Heart left ventricle (tissue), 13 donors: ENCODE measurements around the gene TRHDE.

ENCODE experiments used
- CTCF ChIP-seq, 12 donors: fragments of 200-600 bp; sonication (generic) in 4 of 12; IDR thresholded peaks; one replicate each; pipeline versions ENCODE4 v1.5.0 to v1.8.0; 2018 to 2022; ENCODE audit warnings: antibody characterized with exemption in 12 of 12, mild to moderate bottlenecking in 5 of 12
- POLR2A ChIP-seq, 2 donors: fragments of 450-650 bp; IDR thresholded peaks; one replicate each; pipeline ENCODE4 v1.6.1; 2017; ENCODE audit warnings: antibody characterized with exemption in 2 of 2, mild to moderate bottlenecking in 2 of 2, moderate library complexity in 2 of 2
- donor health status: ischemic (EF 13 %, LVEDD 7.1; RV severe dilation, severe dysfunction).
- donor health status: DM: no; HTN: yes; CAD: no.
- donor health status: DM: no; HTN: no; CAD: no.
- donor health status: ischemic (EF 25% LVEDD 6.9; RV normal size, moderate dysfunction).
- donor health status: ischemic (EF 25% LVEDD 5.7; RV mildly dilated, moderate dysfunction).
- donor health status: ischemic (EF 35%, LVEDD 5.7; RV mildly dilated, moderate dysfunction).
- donor health status: nonischemic (EF 11% LVEDD 7.7; RV severe dilation, severe dysfunction).
- donor health status: DM: yes; HTN: yes; CAD: no.
- donor health status: PGD.
- donor health status: ischemic (EF 29% LVEDD 5.4; RV normal size, mild dysfunction).
- donor health status: nonischemic (EF 23%, LVEDD 6.1; RV moderate dilation, normal function).

DNA sequence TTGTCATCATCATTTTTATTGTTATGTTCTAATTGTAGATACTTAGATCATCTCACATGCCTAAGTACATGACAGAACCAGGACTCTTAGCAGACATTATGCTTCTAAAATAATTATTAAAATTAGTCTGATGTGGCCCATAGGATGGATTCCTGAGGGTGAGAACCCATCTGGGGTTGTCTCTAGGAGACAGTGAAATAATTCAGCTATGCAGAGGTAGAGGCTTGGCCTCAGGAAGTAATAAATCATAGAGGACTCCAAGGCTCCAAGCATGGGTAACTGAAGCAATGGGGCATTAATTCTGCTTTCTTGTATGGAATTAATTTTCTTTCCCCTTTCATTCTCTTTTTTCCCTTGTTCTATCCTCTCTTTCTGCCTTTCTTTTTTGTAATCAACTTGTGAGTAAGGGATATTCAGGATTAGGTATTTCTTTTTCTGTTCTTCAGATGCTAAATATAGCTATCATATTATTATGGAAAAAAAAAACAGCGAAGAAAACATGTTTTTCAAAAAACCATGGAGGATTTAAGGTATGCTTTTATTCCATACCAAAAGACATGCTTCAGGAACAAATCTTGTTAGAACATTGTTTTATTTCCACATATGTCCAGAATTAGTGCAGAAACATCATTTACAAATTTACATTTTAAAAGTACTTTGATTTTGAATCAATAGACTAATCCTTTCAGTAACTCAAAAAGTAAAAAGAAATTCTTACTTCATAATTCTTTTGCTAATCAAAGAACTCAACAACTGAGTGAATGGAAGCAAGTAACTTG is 263.2 kb downstream of the TRHDE start:
- TF ChIP-seq CTCF (IDR thresholded peaks at IDR 0.05) (no peak), POLR2A (IDR thresholded peaks at IDR 0.05) (no peak)
